NCI-H2227 (cell line): ENCODE results near the gene SCARF2.
"Not testable (repeated sequence)": the region's sequence is repeated elsewhere in the genome, so short reads cannot be mapped to it uniquely, and the experiment has no call there.

Source experiments
- DNase-seq: peaks from one replicate; lab custom pipeline; 2025; ENCODE audit not compliant: unreplicated experiment; lab: John Stamatoyannopoulos, UW

SCARF2 gene

GRCh38 chr22:20463324-20464095 lies 25.9 kb upstream of the SCARF2 start:
- DNase-seq = no peak

DNA sequence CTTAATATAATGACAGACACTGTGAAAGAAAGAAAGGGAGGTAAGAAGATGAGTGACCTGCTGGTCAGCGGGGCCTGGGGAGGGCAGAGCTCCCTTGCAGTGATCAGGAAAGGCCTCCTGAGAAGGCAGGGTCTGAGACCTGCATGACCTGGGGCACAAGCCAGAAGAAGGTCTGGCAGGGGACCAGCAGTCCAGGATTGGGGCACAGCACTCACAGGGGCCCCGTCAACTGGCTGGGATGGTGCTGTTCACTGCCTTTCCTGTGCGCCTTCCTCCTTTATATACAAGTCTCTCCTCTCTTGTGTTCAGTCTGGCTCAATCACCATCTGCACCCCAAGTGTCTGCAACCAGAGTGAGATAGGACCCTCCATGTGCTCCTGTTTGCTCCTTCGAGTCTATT lies 22.2 kb upstream of the SCARF2 start:
- DNase-seq = no peak

DNA sequence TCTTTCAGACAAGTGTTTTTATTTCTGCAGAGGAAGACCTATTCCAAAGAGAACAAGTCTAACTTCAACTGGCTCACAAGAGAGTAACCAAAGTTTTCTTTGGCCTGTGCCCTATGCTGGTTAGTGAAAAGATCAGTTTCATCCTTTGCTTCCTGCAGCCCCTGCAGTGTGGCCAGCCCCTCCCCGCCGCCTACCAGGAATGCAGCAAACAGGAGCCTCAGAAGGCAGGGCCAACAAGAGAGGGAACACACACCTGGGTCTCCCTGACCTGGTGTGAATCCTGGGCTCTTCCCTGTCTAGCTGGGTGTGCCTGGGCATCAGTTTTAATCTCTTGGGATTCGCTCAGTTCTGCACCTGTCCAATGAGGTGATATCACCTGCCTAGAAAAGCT lies 21.5 kb upstream of the SCARF2 start:
- DNase-seq = no peak

DNA sequence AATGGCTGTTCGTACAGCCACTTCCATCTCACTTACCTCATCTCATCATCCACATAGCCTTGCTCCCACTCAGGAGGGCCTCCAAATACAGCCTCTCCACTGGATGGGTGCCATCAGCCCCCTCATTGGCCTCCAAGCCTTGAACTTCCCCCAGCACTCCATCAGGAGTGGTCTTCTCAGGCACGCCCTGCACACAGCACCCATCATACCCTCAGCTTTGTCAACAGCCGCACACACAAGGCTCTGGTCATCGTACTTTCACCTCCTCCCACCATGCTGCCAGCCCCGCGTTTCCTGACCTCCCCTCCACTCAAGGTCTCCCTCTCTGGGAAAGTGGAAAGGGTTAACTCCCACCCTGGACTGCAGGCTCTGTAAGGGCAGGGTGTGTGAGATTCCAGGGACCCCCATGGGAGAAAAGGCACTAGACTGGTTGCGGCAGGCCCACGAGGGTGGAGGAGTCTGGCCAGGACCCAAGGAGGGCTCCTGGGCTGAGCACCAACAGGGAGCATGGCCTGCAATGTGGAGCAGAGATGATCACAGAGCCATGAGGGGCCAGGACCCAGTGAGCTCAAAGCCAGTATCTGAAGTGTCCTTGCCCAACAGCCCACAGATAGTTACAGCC lies 21.0 kb upstream of the SCARF2 start:
- DNase-seq = no peak

GRCh38 chr22:20457506-20458240 lies 20.0 kb upstream of the SCARF2 start:
- no peak for DNase-seq

DNA sequence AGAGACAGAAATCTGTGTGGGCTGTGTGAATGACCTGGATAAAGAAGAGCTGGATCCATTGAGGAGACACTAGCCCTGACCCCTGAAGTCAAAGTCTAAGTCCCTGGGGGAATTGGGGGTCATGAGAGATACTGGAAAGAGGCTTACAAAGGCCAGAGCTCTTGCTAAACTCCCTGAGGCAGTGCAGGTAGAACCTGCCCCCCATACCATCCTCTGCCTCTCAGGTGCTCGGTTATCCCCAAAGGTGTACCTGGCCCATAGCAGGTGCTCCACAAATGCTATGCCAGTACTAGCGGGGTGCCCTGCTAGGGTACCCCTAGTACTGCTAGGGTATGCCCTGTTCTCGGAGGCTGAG lies 19.1 kb upstream of the SCARF2 start:
- DNase-seq = no peak

DNA sequence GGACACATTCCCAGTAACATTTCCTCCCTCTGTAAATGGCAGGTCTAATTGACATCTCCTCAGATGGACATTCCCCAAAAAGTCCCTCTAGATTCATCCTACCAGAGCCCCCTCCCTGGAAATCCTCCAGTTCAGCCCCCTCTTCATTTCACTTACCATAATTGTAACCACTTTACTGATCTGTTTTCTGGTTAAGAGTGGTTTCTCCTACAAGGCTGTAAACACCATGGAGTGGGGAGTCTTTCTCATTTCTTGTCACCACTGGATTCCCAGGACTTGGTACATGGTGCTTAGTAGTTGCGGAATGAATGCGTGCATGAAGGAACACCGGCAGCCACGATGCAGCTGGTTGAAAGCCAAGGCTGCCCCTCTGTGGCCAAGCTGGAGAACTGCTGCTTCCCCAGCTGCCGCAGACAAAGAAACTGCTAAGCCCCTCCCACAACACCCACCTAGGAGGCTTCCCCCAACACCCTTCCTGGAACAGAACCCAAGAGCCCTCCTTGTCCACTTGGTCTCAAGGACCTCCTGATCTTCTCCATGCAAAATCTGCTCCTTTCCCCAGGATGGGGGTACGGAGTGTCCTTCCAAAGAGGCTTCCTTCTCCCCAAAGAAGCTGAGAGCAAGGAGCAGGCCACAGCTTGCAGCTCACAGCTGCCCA lies 18.6 kb upstream of the SCARF2 start:
- DNase-seq = peak; percentile 92

DNA sequence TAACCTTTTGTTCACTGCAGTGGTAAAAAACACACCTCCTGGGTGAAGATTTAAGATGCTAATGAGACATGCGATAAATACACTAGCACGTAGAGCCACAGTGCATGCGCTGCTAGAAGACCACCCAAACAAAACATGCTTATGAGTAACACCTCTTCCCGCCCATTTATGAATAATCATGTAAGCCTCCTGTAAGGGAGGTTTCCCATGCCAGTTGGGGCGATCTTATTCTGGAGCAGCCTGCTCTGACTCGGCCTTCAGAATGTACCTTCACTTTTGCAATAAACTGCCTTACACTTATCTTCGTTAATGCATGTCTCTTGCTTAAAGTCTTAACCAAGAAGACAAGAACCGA lies 18.1 kb upstream of the SCARF2 start:
- no peak for DNase-seq

DNA sequence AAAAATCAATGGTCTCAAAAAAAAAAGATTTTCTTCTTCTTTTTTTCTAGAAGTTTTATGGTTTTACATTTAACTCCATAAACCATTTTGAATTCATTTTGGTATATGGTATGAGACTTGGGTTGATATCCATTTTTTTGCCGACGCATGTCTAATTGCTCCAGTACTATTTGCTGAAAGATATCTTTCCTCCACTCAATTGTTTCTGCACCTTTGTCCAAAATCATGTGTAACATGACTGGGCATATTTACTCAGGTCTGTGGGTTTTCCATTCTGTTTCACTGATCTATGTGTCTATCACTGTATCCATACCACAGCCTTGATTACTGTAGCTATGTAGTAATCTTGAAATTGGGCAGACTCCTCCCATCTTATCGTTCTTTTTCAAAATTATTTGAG lies 15.6 kb upstream of the SCARF2 start:
- no peak for DNase-seq

DNA sequence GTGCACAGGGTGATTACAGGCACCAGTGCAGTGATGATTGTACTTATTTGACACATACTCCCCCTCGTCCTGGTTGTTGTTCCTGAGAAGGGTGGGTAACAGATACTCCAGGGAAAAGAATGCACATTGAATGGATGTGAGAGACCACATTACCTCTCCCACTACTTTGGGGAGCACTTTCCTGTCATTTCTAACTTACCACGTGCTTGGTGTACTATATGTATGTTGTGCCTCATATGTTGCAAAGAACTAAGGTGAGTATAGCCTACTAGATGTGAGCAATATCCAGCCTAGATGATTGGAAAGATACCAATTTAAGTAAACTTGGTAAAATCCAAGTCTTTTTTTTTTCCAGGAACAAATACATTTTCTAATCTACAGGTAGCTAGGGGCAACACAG lies 14.3 kb upstream of the SCARF2 start:
- no peak for DNase-seq

DNA sequence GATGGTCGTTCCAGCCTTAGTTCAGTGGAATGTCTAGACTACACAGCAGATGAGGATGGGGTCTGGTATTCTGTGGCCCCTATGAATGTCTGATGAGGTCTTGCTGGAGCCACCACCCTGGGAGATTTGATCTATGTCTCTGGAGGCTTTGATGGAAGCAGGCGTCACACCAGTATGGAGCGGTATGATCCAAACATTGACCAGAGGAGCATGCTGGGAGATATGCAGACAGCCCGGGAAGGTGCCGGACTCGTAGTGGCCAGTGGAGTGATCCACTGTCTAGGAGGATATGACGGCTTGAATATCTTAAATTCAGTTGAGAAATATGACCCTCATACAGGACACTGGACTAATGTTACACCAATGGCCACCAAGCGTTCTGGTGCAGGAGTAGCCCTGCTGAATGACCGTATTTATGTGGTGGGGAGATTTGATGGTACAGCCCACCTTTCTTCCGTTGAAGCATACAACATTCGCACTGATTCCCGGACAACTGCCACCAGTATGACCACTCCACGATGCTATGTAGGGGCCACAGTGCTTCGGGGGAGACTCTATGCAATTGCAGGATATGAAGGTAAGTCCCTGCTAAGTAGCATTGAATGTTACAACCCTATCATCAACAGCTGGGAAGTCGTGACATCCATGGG lies 13.6 kb upstream of the SCARF2 start:
- DNase-seq = not testable (repeated sequence)

DNA sequence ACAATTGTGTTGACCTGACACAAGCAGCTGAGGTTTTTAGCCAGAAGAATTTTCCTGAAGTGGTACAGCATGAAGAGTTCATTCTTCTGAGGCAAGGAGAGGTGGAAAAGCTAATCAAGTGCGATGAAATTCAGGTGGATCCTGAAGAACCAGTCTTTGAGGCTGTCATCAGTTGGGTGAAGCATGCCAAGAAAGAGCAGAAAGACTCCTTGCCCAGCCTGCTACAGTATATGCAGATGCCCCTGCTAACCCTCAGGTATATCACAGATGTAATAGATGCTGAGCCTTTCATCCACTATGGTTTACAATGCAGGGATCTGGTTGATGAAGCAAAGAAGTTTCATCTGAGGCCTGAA lies 12.9 kb upstream of the SCARF2 start:
- DNase-seq = no peak

DNA sequence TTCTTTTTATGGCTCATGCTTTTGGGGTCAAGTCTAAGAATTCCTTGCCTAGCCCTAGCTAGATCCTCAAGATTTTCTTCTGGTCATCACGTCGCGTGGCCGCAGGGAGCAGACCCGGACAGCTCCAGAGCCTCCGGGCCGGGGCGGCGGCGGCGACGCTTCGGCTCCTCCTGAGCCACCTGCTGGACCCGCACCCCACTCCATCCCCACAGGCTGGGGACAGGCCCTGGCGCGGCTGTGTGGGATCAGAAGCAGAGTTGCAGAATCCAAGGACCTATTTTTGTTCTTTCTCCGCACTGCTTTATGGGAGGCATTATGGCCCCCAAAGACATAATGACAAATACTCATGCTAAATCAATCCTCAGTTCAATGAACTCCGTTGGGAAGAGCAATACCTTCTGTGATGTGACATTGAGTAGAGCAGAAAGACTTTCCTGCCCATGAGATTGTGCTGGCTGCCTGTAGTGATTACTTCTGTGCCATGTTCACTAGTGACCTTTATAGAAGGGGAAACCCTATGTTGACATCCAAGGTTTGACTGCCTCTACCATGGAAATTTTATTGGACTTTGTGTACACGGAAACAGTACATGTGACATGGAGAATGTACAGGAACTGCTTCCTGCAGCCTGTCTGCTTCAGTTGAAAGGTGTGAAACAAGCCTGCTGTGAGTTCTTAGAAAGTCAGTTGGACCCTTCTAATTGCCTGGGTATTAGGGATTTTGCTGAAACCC lies 12.4 kb upstream of the SCARF2 start:
- DNase-seq = no peak

GRCh38 chr22:20448630-20449029 lies 11.0 kb upstream of the SCARF2 start:
- DNase-seq = no peak

- no peak for DNase-seq
These were observed 8.9 kb upstream of the SCARF2 start for GRCh38 chr22:20446383-20446970.

- DNase-seq = no peak
These were observed 6.7 kb upstream of the SCARF2 start for GRCh38 chr22:20444325-20444724.

DNA sequence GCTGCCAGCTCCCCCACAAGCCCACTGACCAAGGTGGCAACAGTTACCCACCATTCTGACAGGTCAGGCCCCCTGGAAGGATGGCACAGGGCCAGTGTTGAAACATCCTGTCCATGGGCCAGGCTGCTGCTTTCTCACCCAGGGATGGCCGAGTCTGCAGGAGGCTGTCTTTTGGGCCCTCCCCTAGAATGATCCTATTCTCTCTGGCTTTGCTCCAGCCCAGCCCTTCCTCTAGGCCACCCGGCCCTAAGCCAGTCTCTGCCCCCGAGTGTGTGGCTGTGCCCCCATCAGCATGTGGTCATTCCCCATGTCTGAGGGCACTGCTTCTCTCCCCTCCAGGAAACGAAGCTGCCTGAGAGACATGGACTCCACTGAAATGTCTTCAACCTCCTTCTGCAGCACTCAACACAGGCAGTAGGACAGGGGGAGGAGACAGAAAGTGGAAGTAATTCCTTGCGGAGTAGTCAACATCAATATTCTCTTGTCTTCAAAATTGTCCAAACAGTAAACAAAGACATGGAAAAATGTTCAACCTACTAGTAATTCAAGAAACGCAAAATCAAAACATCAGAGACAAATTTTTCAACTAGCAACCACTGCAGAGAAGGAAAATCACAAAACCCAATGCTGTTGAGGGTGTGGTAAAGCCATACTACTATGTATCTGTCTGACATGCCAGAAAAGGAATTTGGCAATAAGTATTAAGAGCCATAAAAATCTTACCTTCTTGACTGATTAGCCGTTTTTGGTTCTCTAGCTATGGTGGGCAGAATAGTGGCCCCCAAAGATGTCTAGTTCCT lies 5.1 kb upstream of the SCARF2 start:
- no peak for DNase-seq

DNA sequence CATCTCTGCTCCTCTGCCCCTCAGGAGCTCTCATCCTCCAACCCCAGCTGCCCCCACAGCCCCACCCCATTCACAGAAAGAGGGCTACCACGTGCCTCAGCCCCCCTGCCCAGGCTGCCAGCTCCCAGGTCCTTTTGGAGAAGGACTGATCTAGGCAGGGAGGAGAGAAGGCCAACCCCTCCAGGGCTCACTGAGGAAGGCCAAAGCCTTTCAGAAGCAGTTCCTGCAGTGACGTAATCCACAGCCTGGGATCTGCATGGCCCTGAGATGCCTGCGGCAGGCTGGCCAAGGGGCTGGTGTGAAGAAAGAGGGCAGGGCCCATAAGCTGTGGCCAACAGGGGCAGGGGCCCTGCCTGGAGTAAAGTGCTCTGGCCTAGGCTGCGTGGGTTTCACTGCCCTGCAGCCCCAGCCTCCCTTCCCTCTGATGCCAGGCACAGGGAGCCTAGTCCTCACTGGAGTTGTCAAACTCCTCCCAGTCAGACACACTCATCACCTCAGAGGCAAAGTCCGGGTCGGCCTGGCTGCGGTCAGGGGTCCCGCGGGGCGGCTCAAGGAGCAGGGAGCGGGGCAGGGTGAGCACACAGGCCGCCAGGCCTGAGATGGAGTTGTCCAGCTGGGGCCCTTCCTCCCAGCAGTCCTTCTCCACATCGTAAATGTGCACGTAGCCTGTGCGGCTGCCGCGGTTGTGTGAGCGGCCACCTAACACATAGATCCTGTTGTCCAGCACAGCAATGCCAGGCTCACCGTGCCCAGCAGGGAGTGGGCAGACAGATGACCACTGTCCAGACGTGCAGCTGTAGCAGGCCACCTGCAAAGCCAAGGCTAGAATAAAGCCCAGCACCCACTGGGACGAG lies 4.2 kb upstream of the SCARF2 start:
- DNase-seq = no peak
